ENCODE data around the gene GSTA4. TPM values are rescaled to one million over a fixed set of nuclear protein-coding genes. Genes with fewer than 3 reads are reported as not detected.

GSTA4 gene
- total and polyA plus RNA-seq, 2 donors (not counting 3 experiments of a cell fraction or from before 2014, with no cell fraction given), result 15.0 to 24.6 TPM

DNA sequence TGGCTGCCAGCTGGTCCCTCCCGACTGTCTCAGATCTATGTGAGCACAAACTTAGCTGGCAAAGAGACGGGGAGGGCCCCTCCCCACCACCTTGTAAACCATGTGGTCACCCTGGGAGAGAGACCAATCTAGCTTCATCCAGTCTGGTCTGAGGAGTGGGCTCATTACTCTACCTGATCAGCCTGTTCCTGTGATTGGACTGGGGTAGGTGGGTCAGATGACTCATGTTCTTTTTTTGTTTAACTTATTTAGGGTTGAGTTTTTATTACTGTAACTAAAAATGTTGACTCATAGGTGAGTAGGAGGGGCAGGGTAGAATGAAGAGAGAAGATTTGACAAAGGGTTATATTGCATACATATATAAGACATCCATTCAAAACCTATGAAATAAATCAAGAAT lies 4.7 kb downstream of the GSTA4 start:
- H2AFZ ChIP-seq (ENCODE audit: low read depth, low read length), result no peak overlapping the region
- H3K79me2 ChIP-seq (ENCODE audit: control insufficient read depth, insufficient read depth, low read length), result peaks cover 3% of the 10 kb centered on the region
- H3K9me3 ChIP-seq (replicated peaks; ENCODE audit: control insufficient read depth, insufficient read depth, low read length), result no peaks in the 10 kb centered on the region
- no peak overlapping the region for H3K27ac ChIP-seq (ENCODE audit: insufficient read depth, low read depth, low read length)
- no peak for DNase-seq (ENCODE audit: low read depth, low spot score)
- H3K4me1 ChIP-seq (ENCODE audit: control insufficient read depth, extremely low read depth, insufficient read depth, low read length), result peaks cover 8% of the 10 kb centered on the region
- intact Hi-C loops (cut with micrococcal nuclease) (loop anchor here (10.0 kb wide), 2 partner anchors 354 to 476 kb away; partner anchors contain the start of gene ELOVL5), dilution Hi-C loops (cut with MboI; ENCODE audit: extremely low pct_ligation_motif_present, low sequenced_read_pairs) (no loop called here)
- no peaks in the 10 kb centered on the region for H3K27me3 ChIP-seq (ENCODE audit: control insufficient read depth in 2 of 2, insufficient read depth in 2 of 2, low read length in 2 of 2)
- BruUV-seq (replicated peaks), result no TSS peak
- H3K4me3 ChIP-seq (replicated peaks in 1 of 3; ENCODE audit: insufficient read depth in 1 of 3, low read depth in 1 of 3, low read length in 3 of 3), result no peak overlapping the region
- H3K36me3 ChIP-seq (ENCODE audit: control insufficient read depth in 2 of 2, extremely low read depth in 1 of 2, insufficient read depth in 2 of 2, low read length in 2 of 2), result peaks cover 0 to 4% of the 10 kb centered on the region in 2 experiments
- no peak for FAIRE-seq
- ChIA-PET CTCF (no interaction called here), POLR2A (no interaction called here)
- H4K20me1 ChIP-seq (replicated peaks; ENCODE audit: control insufficient read depth, extremely low read depth, insufficient read depth, low read length), result no peaks in the 10 kb centered on the region
- H3K4me2 ChIP-seq (ENCODE audit: insufficient read depth, low read length), result no peak overlapping the region
- no peak overlapping the region for H3K9ac ChIP-seq (replicated peaks; ENCODE audit: extremely low read depth, insufficient read depth, low read length)
- no peaks in the 10 kb centered on the region for H3K9me1 ChIP-seq (replicated peaks; ENCODE audit: control insufficient read depth, extremely low read depth, insufficient read depth, low read length)
- TF ChIP-seq FOS (IDR thresholded peaks at IDR 0.05; ENCODE audit: borderline replicate concordance, insufficient read depth, low read length), result peak; percentile 12
- TF ChIP-seq MYC (IDR thresholded peaks at IDR 0.05; ENCODE audit: low read depth, low read length), result no peak

DNA sequence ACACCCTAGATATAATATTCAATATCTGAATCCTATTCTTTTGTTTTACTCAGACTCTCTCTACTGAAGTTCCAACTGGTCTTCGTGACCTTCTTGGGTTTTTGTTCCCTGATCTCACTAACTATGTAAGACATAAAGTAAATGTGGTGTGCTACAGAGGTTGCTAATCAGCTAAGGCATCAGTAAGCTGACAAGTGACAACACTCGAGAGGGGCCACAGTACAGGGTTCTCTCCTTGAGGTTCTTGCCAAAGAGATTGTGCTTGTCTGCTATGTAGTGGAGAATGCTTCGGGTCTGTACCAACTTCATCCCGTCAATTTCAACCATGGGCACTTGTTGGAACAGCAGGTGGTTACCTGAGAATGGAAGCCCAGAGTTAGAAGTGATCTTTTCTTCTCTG lies 9.9 kb downstream of the GSTA4 start:
- Histone ChIP-seq H2AFZ (ENCODE audit: low read depth, low read length) (no peak overlapping the region), H3K9ac (replicated peaks; ENCODE audit: extremely low read depth, insufficient read depth, low read length) (no peak overlapping the region), H3K4me1 (ENCODE audit: control insufficient read depth, extremely low read depth, insufficient read depth, low read length) (no peaks in the 10 kb centered on the region), H3K27me3 (ENCODE audit: control insufficient read depth in 2 of 2, insufficient read depth in 2 of 2, low read length in 2 of 2) (no peaks in the 10 kb centered on the region), H4K20me1 (replicated peaks; ENCODE audit: control insufficient read depth, extremely low read depth, insufficient read depth, low read length) (no peaks in the 10 kb centered on the region), H3K27ac (ENCODE audit: insufficient read depth, low read depth, low read length) (no peak overlapping the region), H3K36me3 (ENCODE audit: control insufficient read depth in 2 of 2, extremely low read depth in 1 of 2, insufficient read depth in 2 of 2, low read length in 2 of 2) (peaks cover 0 to 12% of the 10 kb centered on the region in 2 experiments), H3K4me2 (ENCODE audit: insufficient read depth, low read length) (no peak overlapping the region), H3K9me1 (replicated peaks; ENCODE audit: control insufficient read depth, extremely low read depth, insufficient read depth, low read length) (no peaks in the 10 kb centered on the region), H3K9me3 (replicated peaks; ENCODE audit: control insufficient read depth, insufficient read depth, low read length) (no peaks in the 10 kb centered on the region), H3K4me3 (replicated peaks in 1 of 3; ENCODE audit: insufficient read depth in 1 of 3, low read depth in 1 of 3, low read length in 3 of 3) (no peak overlapping the region), H3K79me2 (ENCODE audit: control insufficient read depth, insufficient read depth, low read length) (no peaks in the 10 kb centered on the region)
- FAIRE-seq, result no peak
- no TSS peak for BruUV-seq (replicated peaks)
- ChIA-PET CTCF (no interaction called here), POLR2A (no interaction called here)
- dilution Hi-C loops (cut with MboI; ENCODE audit: extremely low pct_ligation_motif_present, low sequenced_read_pairs) (no loop called here), intact Hi-C loops (cut with micrococcal nuclease) (no loop called here)
- TF ChIP-seq EZH2 (IDR thresholded peaks at IDR 0.05; ENCODE audit: borderline replicate concordance, low read depth, low read length, severe bottlenecking), result no peak
- TF ChIP-seq, protein P1, sequence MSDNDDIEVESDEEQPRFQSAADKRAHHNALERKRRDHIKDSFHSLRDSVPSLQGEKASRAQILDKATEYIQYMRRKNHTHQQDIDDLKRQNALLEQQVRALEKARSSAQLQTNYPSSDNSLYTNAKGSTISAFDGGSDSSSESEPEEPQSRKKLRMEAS (IDR thresholded peaks at IDR 0.05; ENCODE audit: insufficient read depth, insufficient read length), result no peak
- no peak for TF ChIP-seq FOS (IDR thresholded peaks at IDR 0.05; ENCODE audit: borderline replicate concordance, insufficient read depth, low read length)
- TF ChIP-seq POLR2AphosphoS5 (IDR thresholded peaks at IDR 0.05; ENCODE audit: insufficient read depth, low read depth, low read length), result no peak
- TF ChIP-seq JUN (IDR thresholded peaks at IDR 0.05; ENCODE audit: borderline replicate concordance, insufficient read depth, insufficient read length, low read depth), result no peak
- TF ChIP-seq MYC (IDR thresholded peaks at IDR 0.05; ENCODE audit: low read depth, low read length), result no peak
- TF ChIP-seq, protein P2, sequence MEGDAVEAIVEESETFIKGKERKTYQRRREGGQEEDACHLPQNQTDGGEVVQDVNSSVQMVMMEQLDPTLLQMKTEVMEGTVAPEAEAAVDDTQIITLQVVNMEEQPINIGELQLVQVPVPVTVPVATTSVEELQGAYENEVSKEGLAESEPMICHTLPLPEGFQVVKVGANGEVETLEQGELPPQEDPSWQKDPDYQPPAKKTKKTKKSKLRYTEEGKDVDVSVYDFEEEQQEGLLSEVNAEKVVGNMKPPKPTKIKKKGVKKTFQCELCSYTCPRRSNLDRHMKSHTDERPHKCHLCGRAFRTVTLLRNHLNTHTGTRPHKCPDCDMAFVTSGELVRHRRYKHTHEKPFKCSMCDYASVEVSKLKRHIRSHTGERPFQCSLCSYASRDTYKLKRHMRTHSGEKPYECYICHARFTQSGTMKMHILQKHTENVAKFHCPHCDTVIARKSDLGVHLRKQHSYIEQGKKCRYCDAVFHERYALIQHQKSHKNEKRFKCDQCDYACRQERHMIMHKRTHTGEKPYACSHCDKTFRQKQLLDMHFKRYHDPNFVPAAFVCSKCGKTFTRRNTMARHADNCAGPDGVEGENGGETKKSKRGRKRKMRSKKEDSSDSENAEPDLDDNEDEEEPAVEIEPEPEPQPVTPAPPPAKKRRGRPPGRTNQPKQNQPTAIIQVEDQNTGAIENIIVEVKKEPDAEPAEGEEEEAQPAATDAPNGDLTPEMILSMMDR (IDR thresholded peaks at IDR 0.05; ENCODE audit: extremely low read depth in 1 of 2, insufficient read depth in 1 of 2, low read depth in 1 of 2, low read length in 2 of 2), result no peak
- no peak for TF ChIP-seq POLR2A (IDR thresholded peaks at IDR 0.05; ENCODE audit: low read depth, low read length)
- no peak for TF ChIP-seq GATA2 (IDR thresholded peaks at IDR 0.05; ENCODE audit: insufficient read depth, insufficient read length, low read depth, low read length)
- no peak for DNase-seq (ENCODE audit: low read depth, low spot score)

All from endothelial cell of umbilical vein (primary cell).